Mesendoderm (in vitro differentiated cells): ENCODE data around the gene FUT2.

ENCODE experiments used
- DNase-seq: peaks from one replicate; pipeline ENCODE4 v3.0.0; 2013
- H2AK5ac ChIP-seq: 2 replicates; pipeline ENCODE4 v1.6.1; 2013; ENCODE audit warnings: low read length, inconsistent platforms
- H2BK120ac ChIP-seq: 2 replicates; pipeline ENCODE4 v1.6.1; 2013; ENCODE audit warnings: low read depth, mild to moderate bottlenecking, low read length, moderate library complexity, mixed read lengths
- H2BK15ac ChIP-seq: replicated peaks from 2 replicates; pipeline ENCODE4 v1.6.1; 2013; ENCODE audit warnings: low read depth, mild to moderate bottlenecking, moderate library complexity
- H2BK5ac ChIP-seq: 2 replicates; pipeline ENCODE4 v1.6.1; 2013; ENCODE audit warnings: low read length, inconsistent platforms
- H3K18ac ChIP-seq: 2 replicates; pipeline ENCODE4 v1.6.1; 2013; ENCODE audit warnings: mild to moderate bottlenecking, low read length, mixed read lengths
- H3K23ac ChIP-seq: one replicate; pipeline ENCODE4 v1.6.1; 2013; ENCODE audit warnings: low read length
- H3K27ac ChIP-seq: 2 replicates; pipeline ENCODE4 v1.5.1; 2013; ENCODE audit warnings: low read depth, mild to moderate bottlenecking, inconsistent platforms, low read length, moderate library complexity
- H3K27me3 ChIP-seq: 2 replicates; pipeline ENCODE4 v1.6.1; 2013; ENCODE audit warnings: low read length, control low read depth, mild to moderate bottlenecking, inconsistent platforms; ENCODE audit not compliant: insufficient read depth, poor library complexity
- H3K36me3 ChIP-seq: 2 replicates; pipeline ENCODE4 v1.6.1; 2013; ENCODE audit warnings: low read length, inconsistent platforms; ENCODE audit not compliant: control insufficient read depth, insufficient read depth
- H3K4ac ChIP-seq: one replicate; pipeline ENCODE4 v1.6.1; 2013; ENCODE audit warnings: low read depth, mild to moderate bottlenecking, low read length, moderate library complexity
- H3K4me1 ChIP-seq: 2 replicates; pipeline ENCODE4 v1.6.1; 2013; ENCODE audit warnings: low read depth, low read length, inconsistent platforms; ENCODE audit not compliant: control insufficient read depth
- H3K4me2 ChIP-seq: 2 replicates; pipeline ENCODE4 v1.6.1; 2013; ENCODE audit warnings: low read length
- H3K4me3 ChIP-seq: 2 replicates; pipeline ENCODE4 v1.5.1; 2013; ENCODE audit warnings: mild to moderate bottlenecking, low read length
- H3K56ac ChIP-seq: one replicate; pipeline ENCODE4 v1.6.1; 2013; ENCODE audit warnings: low read length
- H3K79me1 ChIP-seq: 2 replicates; pipeline ENCODE4 v1.6.1; 2013; ENCODE audit warnings: low read length, inconsistent platforms
- H3K79me2 ChIP-seq: 2 replicates; pipeline ENCODE4 v1.6.1; 2013; ENCODE audit warnings: mild to moderate bottlenecking, low read length; ENCODE audit not compliant: control insufficient read depth, insufficient read depth
- H3K9ac ChIP-seq: 2 replicates; pipeline ENCODE4 v1.6.1; 2013; ENCODE audit warnings: low read length, inconsistent platforms
- H4K5ac ChIP-seq: one replicate; pipeline ENCODE4 v1.6.1; 2013; ENCODE audit warnings: low read length
- H4K8ac ChIP-seq: one replicate; pipeline ENCODE4 v1.6.1; 2013; ENCODE audit warnings: low read depth, mild to moderate bottlenecking, control low read depth, low read length, moderate library complexity
- WGBS: extraction: QIAGEN DNeasy Blood & Tissue Kit; methylation state at CpG from one replicate; pipeline ENCODE4 v1.1.7; 2013; ENCODE audit warnings: low lambda C conversion rate, missing lambda C conversion rate; ENCODE audit not compliant: insufficient coverage; ENCODE audit errors: extremely low coverage; 5-methylcytosine and 5-hydroxymethylcytosine counted together

The FUT2 gene

DNA sequence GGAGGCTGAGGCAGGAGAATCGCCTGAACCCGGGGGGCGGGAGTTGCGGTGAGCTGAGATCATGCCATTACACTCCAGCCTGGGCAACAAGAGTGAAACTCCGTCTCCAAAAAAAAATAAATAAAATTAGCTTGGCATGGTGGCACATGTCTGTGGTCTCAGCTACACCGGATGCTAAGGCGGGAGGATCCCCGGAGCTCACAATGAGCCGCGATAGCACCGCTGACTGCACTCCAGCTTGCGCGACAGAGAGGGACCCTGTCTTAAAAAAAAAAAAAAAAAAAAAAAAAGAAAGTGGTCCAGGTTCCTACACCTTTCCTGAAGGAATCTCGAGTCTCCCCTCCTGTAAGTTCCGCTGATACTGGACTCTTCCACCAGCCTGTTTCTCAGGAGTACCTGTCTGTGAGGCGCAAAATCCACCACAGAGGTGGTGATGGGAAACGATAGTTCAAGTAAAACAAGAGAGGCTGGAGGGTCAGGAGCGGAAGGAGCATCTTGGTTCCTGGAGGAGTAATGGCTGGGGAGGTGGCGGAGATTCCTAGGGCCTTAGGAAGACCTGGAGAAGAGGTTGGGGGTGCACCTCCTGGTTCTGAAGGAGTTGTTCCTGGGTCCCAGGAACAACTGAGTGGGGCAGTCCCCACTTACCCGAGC is 56.2 kb downstream of the FUT2 start:
- Histone ChIP-seq H3K23ac (no peak overlapping the region), H3K27ac (no peak overlapping the region), H2BK120ac (no peak overlapping the region), H3K9ac (peak overlapping the region; percentile 59), H2AK5ac (no peak overlapping the region), H3K4me3 (peak overlapping the region; percentile 71), H3K27me3 (no peaks in the 10 kb centered on the region), H2BK15ac (no peak overlapping the region), H4K8ac (no peak overlapping the region), H3K79me1 (peaks cover 3% of the 10 kb centered on the region), H3K79me2 (peaks cover 4% of the 10 kb centered on the region), H2BK5ac (no peak overlapping the region), H4K5ac (no peak overlapping the region), H3K56ac (peak overlapping the region; percentile 91), H3K4ac (peak overlapping the region; percentile 17), H3K36me3 (peaks cover 2% of the 10 kb centered on the region), H3K18ac (peak overlapping the region; percentile 54), H3K4me2 (peak overlapping the region; percentile 55), H3K4me1 (no peaks in the 10 kb centered on the region)
- no CpG with 5 or more reads among the region's 20 CpGs for WGBS
- peak; percentile 65 for DNase-seq

DNA sequence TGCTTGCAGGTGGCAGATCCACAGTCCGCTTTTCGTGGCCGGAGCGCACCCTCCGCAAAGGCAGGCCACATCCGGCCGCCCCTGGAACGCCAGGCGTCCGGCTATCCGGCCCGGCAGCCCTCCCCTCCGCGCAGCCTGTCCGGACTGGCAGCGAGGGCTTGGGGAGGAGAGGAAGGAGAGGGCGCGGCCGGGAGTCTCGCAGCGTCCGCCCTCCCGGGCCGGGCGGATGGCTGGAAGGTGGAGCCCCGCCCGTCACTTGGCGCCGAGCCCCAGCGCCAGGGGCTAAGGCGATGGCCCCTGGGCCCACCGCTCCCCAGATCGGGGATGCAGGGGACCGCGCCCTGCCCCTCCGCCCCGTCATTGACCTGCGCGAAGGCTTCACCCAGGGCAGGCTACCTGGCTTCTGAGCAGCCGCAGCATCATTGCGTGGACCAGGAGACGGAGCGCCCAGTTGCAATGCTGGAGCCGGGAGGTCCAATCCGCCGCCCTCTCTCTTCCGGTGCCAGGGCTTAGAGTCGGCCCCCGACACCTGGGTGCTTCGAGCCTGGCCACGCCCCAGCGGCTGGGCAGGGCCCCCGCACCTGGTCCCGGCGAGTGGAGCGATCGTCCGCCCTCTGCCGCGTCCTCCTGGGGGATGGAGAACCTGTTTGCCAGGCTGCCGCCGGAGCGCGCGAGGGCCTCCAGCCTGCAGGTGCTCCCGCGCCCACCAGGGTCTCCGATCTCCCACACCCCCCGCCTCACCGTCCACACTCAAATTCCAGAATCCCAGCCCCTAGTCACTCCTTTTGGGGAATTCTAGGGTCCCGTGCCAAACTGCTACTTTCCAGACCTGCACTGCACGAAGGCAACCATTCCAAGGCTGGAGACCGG is 57.0 kb downstream of the FUT2 start, which contains the start of gene FUT1:
Gene FUT1, minus strand, starts transcription at position 146 of the 870 bp plus-strand sequence. CDS start 1,360 bp downstream, outside the sequence.
- Histone ChIP-seq H3K36me3 (peaks cover 2% of the 10 kb centered on the region), H3K27me3 (no peaks in the 10 kb centered on the region), H3K18ac (peak within 1 kb of the TSS; percentile 54), H4K8ac (no peak within 1 kb of the TSS), H2AK5ac (no peak within 1 kb of the TSS), H2BK120ac (no peak within 1 kb of the TSS), H3K4ac (peak within 1 kb of the TSS; percentile 17), H3K4me2 (peak within 1 kb of the TSS; percentile 70), H3K23ac (no peak within 1 kb of the TSS), H3K79me2 (peaks cover 4% of the 10 kb centered on the region), H3K27ac (no peak within 1 kb of the TSS), H3K4me1 (no peaks in the 10 kb centered on the region), H4K5ac (no peak within 1 kb of the TSS), H2BK15ac (no peak within 1 kb of the TSS), H3K56ac (peak within 1 kb of the TSS; percentile 91), H2BK5ac (no peak within 1 kb of the TSS), H3K9ac (peak within 1 kb of the TSS; percentile 59), H3K4me3 (peak within 1 kb of the TSS; percentile 71), H3K79me1 (peaks cover 3% of the 10 kb centered on the region)
- WGBS: no CpG with 5 or more reads among the region's 73 CpGs
- peak; percentile 94 for DNase-seq

DNA sequence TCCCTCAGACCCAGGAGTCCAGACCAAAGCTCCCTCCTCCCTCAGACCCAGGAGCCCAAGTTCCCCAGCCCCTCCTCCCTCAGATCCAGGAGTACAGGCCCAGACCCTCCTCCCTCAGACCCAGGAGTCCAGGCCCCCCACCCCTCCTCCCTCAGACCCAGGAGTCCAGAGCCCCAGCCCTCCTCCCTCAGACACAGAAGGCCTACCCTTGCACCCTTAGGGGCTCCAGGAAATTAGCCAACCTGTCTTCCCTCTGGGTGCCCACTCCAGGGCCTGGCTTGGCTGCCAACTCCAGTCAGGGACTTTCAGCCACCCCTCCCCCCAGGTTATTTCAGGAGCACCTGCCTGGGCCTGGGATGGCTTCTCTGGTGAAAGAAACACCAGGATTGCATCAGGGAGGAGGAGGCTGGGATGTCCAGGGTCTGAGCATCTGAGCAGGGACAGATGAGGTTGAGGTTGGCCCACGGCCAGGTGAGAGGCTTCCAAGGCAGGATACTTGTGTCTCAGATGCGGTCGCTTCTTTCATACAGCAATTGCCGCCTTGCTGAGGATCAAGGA is 59.4 kb downstream of the FUT2 start, which contains the start of gene FGF21:
Gene FGF21, plus strand, starts transcription at position 441 of the 558 bp plus-strand sequence. CDS start 713 bp downstream, outside the sequence.
- DNase-seq: peak; percentile 75
- peak within 1 kb of the TSS; percentile 49 for H3K56ac ChIP-seq
- H3K4ac ChIP-seq: peak within 1 kb of the TSS; percentile 87
- H3K23ac ChIP-seq: no peak within 1 kb of the TSS
- no peaks in the 10 kb centered on the region for H3K27me3 ChIP-seq
- no peak within 1 kb of the TSS for H2BK15ac ChIP-seq
- no peak within 1 kb of the TSS for H4K8ac ChIP-seq
- H2BK120ac ChIP-seq: no peak within 1 kb of the TSS
- H3K27ac ChIP-seq: no peak within 1 kb of the TSS
- no peak within 1 kb of the TSS for H3K9ac ChIP-seq
- no peak within 1 kb of the TSS for H3K4me2 ChIP-seq
- no peak within 1 kb of the TSS for H2BK5ac ChIP-seq
- H3K79me2 ChIP-seq: peaks cover 2% of the 10 kb centered on the region
- no peak within 1 kb of the TSS for H4K5ac ChIP-seq
- no peak within 1 kb of the TSS for H2AK5ac ChIP-seq
- H3K36me3 ChIP-seq: peaks cover 1% of the 10 kb centered on the region
- no CpG with 5 or more reads among the region's 4 CpGs for WGBS
- H3K79me1 ChIP-seq: peaks cover 3% of the 10 kb centered on the region
- no peak within 1 kb of the TSS for H3K4me3 ChIP-seq
- H3K4me1 ChIP-seq: no peaks in the 10 kb centered on the region
- H3K18ac ChIP-seq: peak within 1 kb of the TSS; percentile 10
